NCI-H524 (cell line): ENCODE results near the gene GJA8.
"Not testable (repeated sequence)": the region's sequence is repeated elsewhere in the genome, so short reads cannot be mapped to it uniquely, and the experiment has no call there.

Source experiments
- DNase-seq, 2 experiments: peaks; one replicate each; lab custom pipeline; 2025; lab: John Stamatoyannopoulos, UW

Gene GJA8

GRCh38 chr1:147902253-147902845 lies at the start of gene GJA8:
TSS of gene GJA8 (plus strand) at chr1:147902795. CDS start at chr1:147907956, 5,161 bp downstream.
- DNase-seq, result no peak

GRCh38 chr1:147853391-147853790 lies 49.2 kb upstream of the GJA8 start:
- no peak for DNase-seq

GRCh38 chr1:147854989-147855388 lies 47.6 kb upstream of the GJA8 start:
- DNase-seq, result not testable (repeated sequence)

- not testable (repeated sequence) for DNase-seq
Measured at GRCh38 chr1:147855996-147856395, 46.6 kb upstream of the GJA8 start.

- not testable (repeated sequence) for DNase-seq
Measured at GRCh38 chr1:147867204-147867603, 35.4 kb upstream of the GJA8 start.

- DNase-seq, result no peak
Measured at GRCh38 chr1:147878022-147878421, 24.6 kb upstream of the GJA8 start.

GRCh38 chr1:147879911-147880310 lies 22.7 kb upstream of the GJA8 start:
- DNase-seq, result no peak

- no peak for DNase-seq
Measured at GRCh38 chr1:147882535-147882934, 20.1 kb upstream of the GJA8 start.

GRCh38 chr1:147890177-147890790 lies 12.3 kb upstream of the GJA8 start:
- DNase-seq, result peak; percentile 57 to 70

GRCh38 chr1:147891088-147891487 lies 11.5 kb upstream of the GJA8 start:
- DNase-seq, result no peak

- DNase-seq, result peak; percentile 18 to 56
Measured at GRCh38 chr1:147892216-147892615, 10.4 kb upstream of the GJA8 start.

GRCh38 chr1:147892731-147893214 lies 9.8 kb upstream of the GJA8 start:
- DNase-seq, result peak; percentile 16 to 40

GRCh38 chr1:147895123-147895522 lies 7.5 kb upstream of the GJA8 start:
- DNase-seq, result no peak

GRCh38 chr1:147897029-147897752 lies 5.4 kb upstream of the GJA8 start:
- no peak for DNase-seq

GRCh38 chr1:147897789-147898188 lies 4.8 kb upstream of the GJA8 start:
- no peak for DNase-seq

GRCh38 chr1:147904726-147905125 lies 2.1 kb downstream of the GJA8 start:
- no peak for DNase-seq

- no peak for DNase-seq
Measured at GRCh38 chr1:147907786-147908509, 5.4 kb downstream of the GJA8 start.

- DNase-seq, result peak; percentile 35 to 59
Measured at GRCh38 chr1:147912553-147912952, 10.0 kb downstream of the GJA8 start.

- peak in 1 of 2 experiments; percentile 7 for DNase-seq
Measured at GRCh38 chr1:147913362-147913942, 10.9 kb downstream of the GJA8 start.

- DNase-seq, result no peak
Measured at GRCh38 chr1:147919896-147920295, 17.3 kb downstream of the GJA8 start.

GRCh38 chr1:147924813-147925212 lies 22.2 kb downstream of the GJA8 start:
- no peak for DNase-seq

GRCh38 chr1:147927215-147927614 lies 24.6 kb downstream of the GJA8 start:
- not testable (repeated sequence) for DNase-seq
